Measurements from ENCODE around the gene ZNF503.

Gene ZNF503

DNA sequence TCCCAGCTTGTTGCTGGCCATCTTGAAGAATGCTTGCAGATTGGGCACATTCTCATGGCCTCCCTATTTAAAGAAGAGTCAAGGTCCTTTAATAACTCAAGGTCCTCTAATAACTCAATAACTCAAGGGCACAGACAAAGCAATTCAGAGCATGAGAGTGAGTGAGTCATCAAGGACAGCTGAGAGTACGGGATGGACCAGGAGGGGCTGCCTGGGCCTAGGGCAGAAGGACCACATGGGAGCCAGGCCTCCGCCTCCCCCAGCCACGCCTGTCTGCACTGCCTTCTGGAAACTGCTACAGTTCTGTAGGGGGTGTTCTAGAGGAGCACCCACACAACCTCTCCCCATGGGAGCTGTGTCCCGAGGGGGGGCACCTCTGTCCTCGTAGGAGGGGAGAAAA is 48.9 kb downstream of the ZNF503 start:
- DNase-seq = no peak

DNA sequence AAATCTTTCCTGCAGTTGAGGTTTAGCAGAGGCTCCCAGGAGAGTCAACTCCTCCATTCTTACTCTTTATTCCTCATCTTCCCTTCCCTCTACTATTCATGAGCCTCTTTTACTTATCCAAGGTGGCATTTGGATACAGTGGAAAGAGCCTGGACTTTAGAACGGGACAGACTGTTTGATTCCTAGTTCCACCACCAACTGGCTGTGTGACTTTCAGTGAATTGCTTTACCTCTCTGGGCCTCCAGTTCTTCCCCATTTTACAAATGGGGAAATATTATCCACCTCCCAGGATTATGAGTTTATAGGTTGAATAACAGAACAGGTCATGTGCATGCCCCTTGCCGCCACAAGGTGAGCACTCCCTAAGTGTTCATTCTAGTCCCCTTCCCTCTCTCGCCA is 49.9 kb downstream of the ZNF503 start:
- no peak for DNase-seq

DNA sequence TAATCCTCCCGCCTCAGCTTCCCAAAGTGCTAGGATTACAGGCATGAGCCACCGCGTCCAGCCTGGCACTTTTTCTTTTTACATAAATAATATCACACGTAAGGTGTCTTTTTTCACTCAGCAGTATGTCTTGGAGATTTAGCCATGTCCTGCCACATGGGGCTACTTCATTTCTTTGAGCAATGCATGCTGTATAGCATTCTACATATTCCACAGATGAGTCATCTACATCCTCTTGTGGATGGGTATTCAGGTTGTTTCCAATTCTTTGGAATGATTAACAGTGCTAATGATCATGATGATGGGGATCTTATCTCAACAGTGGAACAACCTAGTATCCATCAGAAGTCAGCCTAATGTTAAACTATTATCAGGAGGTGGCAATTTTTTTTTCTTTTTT is 50.8 kb downstream of the ZNF503 start:
- DNase-seq = no peak
